DND-41 (cell line): ENCODE data around the gene OGFR.

Experiments used
- EZH2 ChIP-seq: IDR thresholded peaks from 3 replicates; pipeline ENCODE4 v1.6.1; 2012; ENCODE audit warnings: borderline replicate concordance, low read depth, mild to moderate bottlenecking, moderate library complexity, low read length, inconsistent platforms; ENCODE audit not compliant: severe bottlenecking
- TF ChIP-seq, protein P1 (sequence below): IDR thresholded peaks from 2 replicates; pipeline ENCODE4 v1.5.1; 2012; ENCODE audit warnings: borderline replicate concordance, low read length, moderate library complexity, mild to moderate bottlenecking; ENCODE audit not compliant: poor library complexity, severe bottlenecking; ENCODE audit errors: extremely low read depth

DNA sequence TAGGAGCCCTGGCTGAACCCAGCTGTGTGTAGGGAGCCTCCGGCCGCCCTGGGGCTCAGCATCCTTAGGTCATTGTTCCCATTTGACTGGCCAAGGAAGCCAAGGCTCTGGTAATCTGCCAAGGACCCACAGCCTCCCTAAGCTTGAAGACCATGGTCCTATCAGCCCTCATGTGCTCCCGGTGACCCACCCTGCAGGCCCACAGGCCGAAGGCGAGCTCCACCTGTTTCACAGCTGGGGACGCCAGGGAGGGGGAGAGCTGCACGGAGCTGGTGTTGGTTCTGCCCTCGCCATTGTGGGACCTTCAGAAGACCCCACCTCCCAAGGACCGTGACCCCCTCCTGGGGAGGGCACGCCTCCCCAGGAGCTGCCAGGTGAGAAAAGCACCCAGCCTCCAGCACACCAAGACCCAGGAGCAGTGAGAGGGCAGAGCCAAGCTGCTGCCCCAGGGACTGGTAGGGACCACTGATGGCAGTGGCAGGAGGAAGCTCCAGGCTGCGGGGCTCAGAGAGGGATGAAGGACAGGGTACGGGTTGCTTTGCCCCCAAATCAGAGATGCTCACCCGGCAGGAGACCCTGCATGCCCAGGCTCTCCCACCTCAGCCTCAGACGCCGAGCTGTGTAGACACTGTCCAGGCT lies 39.1 kb upstream of the OGFR start:
- TF ChIP-seq, protein P1, sequence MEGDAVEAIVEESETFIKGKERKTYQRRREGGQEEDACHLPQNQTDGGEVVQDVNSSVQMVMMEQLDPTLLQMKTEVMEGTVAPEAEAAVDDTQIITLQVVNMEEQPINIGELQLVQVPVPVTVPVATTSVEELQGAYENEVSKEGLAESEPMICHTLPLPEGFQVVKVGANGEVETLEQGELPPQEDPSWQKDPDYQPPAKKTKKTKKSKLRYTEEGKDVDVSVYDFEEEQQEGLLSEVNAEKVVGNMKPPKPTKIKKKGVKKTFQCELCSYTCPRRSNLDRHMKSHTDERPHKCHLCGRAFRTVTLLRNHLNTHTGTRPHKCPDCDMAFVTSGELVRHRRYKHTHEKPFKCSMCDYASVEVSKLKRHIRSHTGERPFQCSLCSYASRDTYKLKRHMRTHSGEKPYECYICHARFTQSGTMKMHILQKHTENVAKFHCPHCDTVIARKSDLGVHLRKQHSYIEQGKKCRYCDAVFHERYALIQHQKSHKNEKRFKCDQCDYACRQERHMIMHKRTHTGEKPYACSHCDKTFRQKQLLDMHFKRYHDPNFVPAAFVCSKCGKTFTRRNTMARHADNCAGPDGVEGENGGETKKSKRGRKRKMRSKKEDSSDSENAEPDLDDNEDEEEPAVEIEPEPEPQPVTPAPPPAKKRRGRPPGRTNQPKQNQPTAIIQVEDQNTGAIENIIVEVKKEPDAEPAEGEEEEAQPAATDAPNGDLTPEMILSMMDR = no peak
- TF ChIP-seq EZH2 = no peak
